GM12864 (cell line): ENCODE measurements around the gene CTDSP2.

Experiments used
- DNase-seq: peaks from one replicate; pipeline ENCODE4 v3.0.0-alpha.2; 2011; ENCODE audit warnings: low read depth
- H3K4me3 ChIP-seq: 2 replicates; pipeline ENCODE4 v1.5.1; 2011; ENCODE audit warnings: mild to moderate bottlenecking, low read depth, low read length, control low read depth
- CTCF ChIP-seq: IDR thresholded peaks from 2 replicates; pipeline ENCODE4 v1.5.1; 2011; ENCODE audit warnings: low read depth, mild to moderate bottlenecking, moderate library complexity, low read length, control low read depth, inconsistent platforms; ENCODE audit errors: missing control alignments

Gene CTDSP2

GRCh38 chr12:57868851-57869268 is 22.3 kb upstream of the CTDSP2 start:
- no peak for TF ChIP-seq CTCF
- DNase-seq = no peak
- no peak overlapping the region for H3K4me3 ChIP-seq

- no peak for DNase-seq
- no peak for TF ChIP-seq CTCF
- H3K4me3 ChIP-seq = no peak overlapping the region
These were observed 21.7 kb upstream of the CTDSP2 start for GRCh38 chr12:57868221-57868620.

DNA sequence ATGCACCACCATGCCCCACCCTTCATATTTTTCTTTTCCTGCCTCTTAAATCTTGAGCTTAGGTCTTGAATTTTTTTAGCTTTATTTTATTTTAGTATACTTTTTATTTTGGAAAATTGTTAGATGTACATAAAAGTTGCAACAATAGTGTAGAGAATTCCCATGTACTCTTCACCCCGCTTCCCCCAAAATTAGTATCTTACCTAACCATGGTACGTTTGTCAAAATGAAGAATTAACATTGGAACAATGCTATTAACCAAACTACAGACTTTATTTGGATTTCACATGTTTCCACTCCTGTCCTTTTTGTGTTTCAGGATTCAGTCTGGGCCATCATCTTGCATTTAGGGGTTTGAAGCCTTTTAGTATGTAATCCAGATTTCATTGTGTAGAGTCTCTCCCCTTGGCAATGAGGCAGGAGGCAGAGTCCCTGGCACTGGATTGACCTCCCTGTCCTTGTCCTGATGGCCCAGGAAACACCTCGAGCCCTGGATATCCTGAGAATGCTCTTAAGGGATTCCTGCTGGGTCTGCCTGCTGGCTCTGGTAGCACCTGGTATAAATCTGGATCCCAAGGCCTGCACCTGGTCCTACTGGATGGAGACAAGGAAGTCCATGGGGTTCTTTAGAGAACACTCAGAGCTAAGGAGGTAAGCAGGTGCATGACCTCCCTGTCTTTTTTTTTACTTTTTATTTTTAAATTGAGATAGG is 19.9 kb upstream of the CTDSP2 start:
- DNase-seq = no peak
- TF ChIP-seq CTCF = no peak
- no peak overlapping the region for H3K4me3 ChIP-seq

- DNase-seq = no peak
- TF ChIP-seq CTCF = no peak
- peak overlapping the region; percentile 48 for H3K4me3 ChIP-seq
These were observed 18.7 kb upstream of the CTDSP2 start for GRCh38 chr12:57865084-57865751.

GRCh38 chr12:57864442-57865083 is 18.0 kb upstream of the CTDSP2 start:
- no peak for TF ChIP-seq CTCF
- H3K4me3 ChIP-seq = peak overlapping the region; percentile 48; the same call in 1 of the 2 replicates
- no peak for DNase-seq

DNA sequence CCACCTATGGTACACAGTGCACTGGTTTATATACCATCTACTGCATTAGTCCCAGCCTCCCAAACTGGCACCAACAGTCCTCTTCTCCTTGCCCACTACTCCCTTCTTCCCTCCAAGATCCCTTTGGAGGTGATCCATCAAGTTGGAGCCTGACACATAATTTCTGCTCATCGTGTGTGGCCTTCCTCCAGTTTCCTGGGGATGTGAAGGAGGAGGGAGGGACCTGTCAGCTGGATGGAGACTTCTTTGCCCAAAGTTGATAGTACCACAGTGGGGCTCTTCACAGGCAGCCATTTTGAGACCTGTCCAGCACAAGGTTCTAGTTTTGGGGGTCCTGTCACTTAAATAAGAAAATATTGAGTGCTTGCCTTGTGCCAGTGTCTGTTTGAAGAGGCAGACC is 17.1 kb upstream of the CTDSP2 start:
- no peak for DNase-seq
- H3K4me3 ChIP-seq = no peak overlapping the region
- no peak for TF ChIP-seq CTCF
